Fibroblast of pulmonary artery (primary cell): ENCODE results near the gene ZDHHC17.

Source experiments
- DNase-seq: peaks from one replicate; pipeline ENCODE4 v3.0.0-alpha.2; 2010; ENCODE audit warnings: low read depth
- H3K4me3 ChIP-seq: replicated peaks from 2 replicates; pipeline ENCODE4 v1.5.1; 2011; ENCODE audit warnings: low read depth, mild to moderate bottlenecking, control low read depth, low read length, moderate library complexity
- TF ChIP-seq, protein P1 (sequence below): IDR thresholded peaks from 2 replicates; pipeline ENCODE4 v1.5.1; 2011; ENCODE audit warnings: mild to moderate bottlenecking, control low read depth, low read length, inconsistent platforms; ENCODE audit errors: missing control alignments

The ZDHHC17 gene

GRCh38 chr12:76792828-76793227 lies 28.9 kb downstream of the ZDHHC17 start:
- H3K4me3 ChIP-seq: no peak overlapping the region
- DNase-seq: no peak
- TF ChIP-seq, protein P1, sequence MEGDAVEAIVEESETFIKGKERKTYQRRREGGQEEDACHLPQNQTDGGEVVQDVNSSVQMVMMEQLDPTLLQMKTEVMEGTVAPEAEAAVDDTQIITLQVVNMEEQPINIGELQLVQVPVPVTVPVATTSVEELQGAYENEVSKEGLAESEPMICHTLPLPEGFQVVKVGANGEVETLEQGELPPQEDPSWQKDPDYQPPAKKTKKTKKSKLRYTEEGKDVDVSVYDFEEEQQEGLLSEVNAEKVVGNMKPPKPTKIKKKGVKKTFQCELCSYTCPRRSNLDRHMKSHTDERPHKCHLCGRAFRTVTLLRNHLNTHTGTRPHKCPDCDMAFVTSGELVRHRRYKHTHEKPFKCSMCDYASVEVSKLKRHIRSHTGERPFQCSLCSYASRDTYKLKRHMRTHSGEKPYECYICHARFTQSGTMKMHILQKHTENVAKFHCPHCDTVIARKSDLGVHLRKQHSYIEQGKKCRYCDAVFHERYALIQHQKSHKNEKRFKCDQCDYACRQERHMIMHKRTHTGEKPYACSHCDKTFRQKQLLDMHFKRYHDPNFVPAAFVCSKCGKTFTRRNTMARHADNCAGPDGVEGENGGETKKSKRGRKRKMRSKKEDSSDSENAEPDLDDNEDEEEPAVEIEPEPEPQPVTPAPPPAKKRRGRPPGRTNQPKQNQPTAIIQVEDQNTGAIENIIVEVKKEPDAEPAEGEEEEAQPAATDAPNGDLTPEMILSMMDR: no peak

- no peak overlapping the region for H3K4me3 ChIP-seq
- TF ChIP-seq, protein P1: no peak
- DNase-seq: no peak
Observed at GRCh38 chr12:76798864-76799263, 34.9 kb downstream of the ZDHHC17 start.

DNA sequence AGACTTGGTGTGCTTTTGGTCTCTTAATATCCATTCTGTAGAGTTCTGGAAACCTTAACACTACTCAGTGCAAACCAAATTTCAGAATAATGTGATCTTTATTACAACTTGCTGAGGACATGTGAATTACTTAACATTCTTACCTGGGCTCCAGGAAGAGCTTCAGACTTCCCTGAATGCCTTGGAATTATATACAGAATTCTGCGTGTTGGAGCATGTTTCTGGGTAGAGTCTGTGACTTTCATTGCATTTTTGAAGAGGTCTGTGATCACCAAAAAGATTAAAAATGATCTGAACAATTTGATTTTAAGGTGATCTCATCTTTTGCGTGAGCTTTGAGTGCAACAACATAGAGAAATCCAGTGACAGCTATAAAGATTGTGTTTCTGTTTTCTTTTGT lies 35.4 kb downstream of the ZDHHC17 start:
- no peak overlapping the region for H3K4me3 ChIP-seq
- DNase-seq: no peak
- TF ChIP-seq, protein P1: no peak

DNA sequence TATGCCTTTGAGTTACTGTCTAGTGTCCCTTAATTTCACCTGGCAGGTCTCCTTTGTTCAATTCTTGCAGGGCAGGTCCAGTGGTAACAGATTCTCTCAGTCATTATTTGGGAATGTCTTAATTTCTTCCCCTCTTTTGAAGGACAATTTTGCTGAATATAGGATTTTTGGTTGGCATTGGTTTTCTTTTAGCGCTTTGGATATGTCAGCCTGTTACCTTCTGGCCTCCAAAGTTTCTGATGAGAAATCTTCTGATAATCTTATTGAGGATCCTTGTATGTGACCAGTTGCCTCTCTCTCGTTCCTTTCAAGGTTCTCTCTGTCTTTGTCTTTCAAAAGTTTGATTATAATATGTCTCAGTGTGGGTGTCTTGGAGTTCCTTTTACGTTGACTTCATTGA lies 38.1 kb downstream of the ZDHHC17 start:
- DNase-seq: no peak
- TF ChIP-seq, protein P1: no peak
- H3K4me3 ChIP-seq: no peak overlapping the region

DNA sequence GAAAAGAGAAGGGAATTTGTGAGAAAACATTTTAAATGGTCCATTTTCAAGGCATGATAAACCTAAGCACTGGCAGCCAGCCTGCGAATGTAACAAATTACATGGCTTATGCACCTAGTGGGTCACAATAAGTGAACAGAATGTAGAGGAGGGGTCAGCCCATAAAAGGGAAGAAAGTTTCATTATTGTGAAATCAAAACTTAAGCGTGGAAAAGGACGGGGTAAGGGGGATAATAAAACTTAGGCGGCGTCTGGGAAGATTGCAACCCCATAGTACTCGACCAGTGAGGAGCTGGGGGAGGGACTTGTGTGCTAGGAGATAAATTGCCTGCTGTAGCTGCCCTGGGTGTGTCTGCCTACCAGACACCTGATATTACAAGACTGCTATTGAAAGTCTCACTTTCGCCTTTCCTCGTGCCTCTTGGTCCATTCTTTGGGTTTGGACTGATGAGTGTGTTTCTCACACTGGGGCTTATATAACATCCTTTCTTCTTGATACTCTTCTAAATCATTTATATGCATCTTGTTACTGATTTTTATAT lies 40.6 kb downstream of the ZDHHC17 start:
- DNase-seq: no peak
- H3K4me3 ChIP-seq: no peak overlapping the region
- TF ChIP-seq, protein P1: no peak

GRCh38 chr12:76810671-76811419 lies 46.9 kb downstream of the ZDHHC17 start:
- DNase-seq: no peak
- H3K4me3 ChIP-seq: no peak overlapping the region
- TF ChIP-seq, protein P1: no peak

GRCh38 chr12:76811976-76812375 lies 48.1 kb downstream of the ZDHHC17 start:
- no peak overlapping the region for H3K4me3 ChIP-seq
- no peak for DNase-seq
- TF ChIP-seq, protein P1: no peak
